Right lobe of liver (tissue), 6 donors: ENCODE data around the gene B3GNT8. TPM values are rescaled to one million over a fixed set of nuclear protein-coding genes. Genes with fewer than 3 reads are reported as not detected.

Source experiments
- ATAC-seq, 4 donors: fragments of 200-7000 bp; cut with Tn5 transposase; one replicate each; pipeline ENCODE4 v1.9.1; 2020; ENCODE audit warnings: mild to moderate bottlenecking in 4 of 4, moderate library complexity in 4 of 4
- DNase-seq, 3 donors: peaks; one replicate each; pipeline ENCODE4 v3.0.0-alpha.2; 2020
- H3K27ac ChIP-seq, 3 donors: fragments of 200-600 bp; one replicate each; pipeline ENCODE4 v1.8.0; 2022
- H3K27me3 ChIP-seq, 2 donors: fragments of 200-600 bp; one replicate each; pipeline ENCODE4 v1.8.0; 2022
- H3K36me3 ChIP-seq, 4 donors: fragments of 200-600 bp; sonication (generic) in 1 of 4; one replicate each; pipeline versions ENCODE4 v1.5.1 to v1.8.0; 2017 to 2022; ENCODE audit warnings: control low read depth in 1 of 4
- H3K4me1 ChIP-seq, 4 donors: fragments of 200-600 bp; sonication (generic) in 1 of 4; one replicate each; pipeline versions ENCODE4 v1.5.1 to v1.8.0; 2017 to 2022; ENCODE audit warnings: control low read depth in 1 of 4
- H3K4me3 ChIP-seq, 3 donors: fragments of 200-600 bp; one replicate each; pipeline ENCODE4 v1.8.0; 2022
- H3K9me3 ChIP-seq, 4 donors: fragments of 200-600 bp; sonication (generic) in 1 of 4; one replicate each; pipeline versions ENCODE4 v1.5.1 to v1.8.0; 2017 to 2022; ENCODE audit warnings: control low read depth in 1 of 4
- CTCF ChIP-seq, 4 donors: fragments of 200-600 bp in 3 of 4; fragments of 450-650 bp in 1 of 4; IDR thresholded peaks; one replicate each; pipeline versions ENCODE4 v1.5.1 to v1.8.0; 2016 to 2022; ENCODE audit warnings: antibody characterized with exemption in 4 of 4, mild to moderate bottlenecking in 2 of 4
- POLR2A ChIP-seq: fragments of 450-650 bp; IDR thresholded peaks from one replicate; pipeline ENCODE4 v1.6.1; 2017; ENCODE audit warnings: antibody characterized with exemption, mild to moderate bottlenecking
- WGBS: methylation state at CpG from one replicate; pipeline ENCODE4 v1.1.6; 2018; ENCODE audit warnings: low coverage, low lambda C conversion rate; ENCODE audit not compliant: insufficient coverage; ENCODE audit errors: missing lambda C conversion rate; 5-methylcytosine and 5-hydroxymethylcytosine counted together
- intact Hi-C, 2 donors: fragments of 100-400 bp; cut with DNase I; formaldehyde crosslinking; loops; one replicate each; pipeline versions ENCODE4 v1.11.2 to v1.14.1; 2022
- total RNA-seq, 6 experiments: library from RNA; depleted of rRNA in 2 of 6; stranded (reverse); fragments of >200 nt in 2 of 6; fragmentation: NEBNext Ultra II Directional in 3 of 6; extraction: Animal tissue kit (Norgen Biotek cat#: 25700) in 3 of 6; gene quantifications; one replicate each; pipeline versions ENCODE4 v1.1.0 to v1.2.4, GENCODE V29; 2016 to 2023
- donor health status: DM: no; HTN: yes; CAD: no.
- donor health status: DM: no; HTN: no; CAD: no.
- donor health status: DM: no; HTN: no; CAD: no.
- donor health status: DM: no; HTN: yes; CAD: no.
- donor health status: DM: no; HTN: yes; CAD: no.

Gene B3GNT8
- total RNA-seq, 6 experiments from 2014 or later = 0.50 to 1.2 (median 0.63) TPM

GRCh38 chr19:41424335-41425173 is 2.6 kb downstream of the B3GNT8 start:
- TF ChIP-seq POLR2A (no peak), CTCF (IDR thresholded peaks at IDR 0.05) (no peak)
- intact Hi-C loops = no loop called here
- H3K27ac ChIP-seq = no peak overlapping the region
- no peaks in the 10 kb centered on the region for H3K9me3 ChIP-seq
- ATAC-seq (no peak), DNase-seq (no peak)
- no peaks in the 10 kb centered on the region for H3K4me1 ChIP-seq
- H3K36me3 ChIP-seq = peaks cover 0 to 48% (median 17%) of the 10 kb centered on the region in 4 donors
- H3K4me3 ChIP-seq = no peak overlapping the region
- no peaks in the 10 kb centered on the region for H3K27me3 ChIP-seq
- 33% methylated on average over 3 of the region's 21 CpGs for WGBS

GRCh38 chr19:41422955-41423354 is 4.2 kb downstream of the B3GNT8 start:
- no peak overlapping the region for H3K4me3 ChIP-seq
- TF ChIP-seq POLR2A = no peak
- TF ChIP-seq CTCF (IDR thresholded peaks at IDR 0.05) = no peak
- H3K9me3 ChIP-seq = no peaks in the 10 kb centered on the region
- no peak overlapping the region for H3K27ac ChIP-seq
- no peaks in the 10 kb centered on the region for H3K4me1 ChIP-seq
- 89% methylated on average over 10 of the region's 12 CpGs for WGBS
- intact Hi-C loops = no loop called here
- H3K27me3 ChIP-seq = no peaks in the 10 kb centered on the region
- H3K36me3 ChIP-seq = peaks cover 0 to 63% (median 23%) of the 10 kb centered on the region in 4 donors
- ATAC-seq (no peak), DNase-seq (no peak)

GRCh38 chr19:41422456-41422855 is 4.7 kb downstream of the B3GNT8 start:
- ATAC-seq (no peak), DNase-seq (no peak)
- Histone ChIP-seq H3K36me3 (peaks cover 0 to 63% (median 23%) of the 10 kb centered on the region in 4 donors), H3K4me3 (no peak overlapping the region), H3K27ac (no peak overlapping the region), H3K9me3 (no peaks in the 10 kb centered on the region), H3K4me1 (no peaks in the 10 kb centered on the region), H3K27me3 (no peaks in the 10 kb centered on the region)
- TF ChIP-seq POLR2A (no peak), CTCF (IDR thresholded peaks at IDR 0.05) (no peak)
- 83% methylated on average over 6 of the region's 18 CpGs for WGBS
- intact Hi-C loops = no loop called here

- WGBS = no CpG with 5 or more reads among the region's 20 CpGs
Measured at GRCh38 chr19:41421973-41422372, 5.2 kb downstream of the B3GNT8 start.

More at GRCh38 chr19:41421973-41422372, 5.2 kb downstream of the B3GNT8 start:
- Histone ChIP-seq H3K9me3 (no peaks in the 10 kb centered on the region), H3K36me3 (peaks cover 0 to 67% (median 25%) of the 10 kb centered on the region in 4 donors), H3K27ac (no peak overlapping the region), H3K4me1 (no peaks in the 10 kb centered on the region), H3K27me3 (no peaks in the 10 kb centered on the region), H3K4me3 (no peak overlapping the region)
- DNase-seq (peak in 1 of 3 donors; percentile 22), ATAC-seq (no peak)
- TF ChIP-seq CTCF (IDR thresholded peaks at IDR 0.05) = no peak
- TF ChIP-seq POLR2A = no peak
- intact Hi-C loops = no loop called here
